ENCODE data around the gene AFP. TPM values are rescaled to one million over a fixed set of nuclear protein-coding genes. Genes with fewer than 3 reads are reported as not detected.
"Not testable (repeated sequence)": the region's sequence is repeated elsewhere in the genome, so short reads cannot be mapped to it uniquely, and the experiment has no call there.

Gene AFP
- not detected for total RNA-seq

DNA sequence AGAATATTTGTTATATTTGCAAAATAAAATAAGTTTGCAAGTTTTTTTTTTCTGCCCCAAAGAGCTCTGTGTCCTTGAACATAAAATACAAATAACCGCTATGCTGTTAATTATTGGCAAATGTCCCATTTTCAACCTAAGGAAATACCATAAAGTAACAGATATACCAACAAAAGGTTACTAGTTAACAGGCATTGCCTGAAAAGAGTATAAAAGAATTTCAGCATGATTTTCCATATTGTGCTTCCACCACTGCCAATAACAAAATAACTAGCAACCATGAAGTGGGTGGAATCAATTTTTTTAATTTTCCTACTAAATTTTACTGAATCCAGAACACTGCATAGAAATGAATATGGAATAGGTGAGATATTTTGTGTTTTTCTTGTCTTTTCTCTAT lies at the start of gene AFP:
Gene AFP, plus strand, starts transcription at position 238 of the 400 bp plus-strand sequence. Its CDS starts 42 bp downstream, at position 280.
- no peak for DNase-seq
- H3K27ac Mint-ChIP-seq: no peak within 1 kb of the TSS
- ChIA-PET POLR2A (no interaction called here), CTCF (no interaction called here)
- peaks cover 4% of the 10 kb centered on the region for H3K27me3 Mint-ChIP-seq (ENCODE audit: low read depth)
- H3K36me3 Mint-ChIP-seq (ENCODE audit: low read depth): no peaks in the 10 kb centered on the region
- H3K4me3 Mint-ChIP-seq: no peak within 1 kb of the TSS
- H3K4me1 Mint-ChIP-seq (ENCODE audit: low read depth): no peaks in the 10 kb centered on the region
- no peaks in the 10 kb centered on the region for H3K9me3 Mint-ChIP-seq (ENCODE audit: insufficient read depth)
- ATAC-seq: no peak

- H3K4me1 Mint-ChIP-seq (ENCODE audit: low read depth): no peaks in the 10 kb centered on the region
- H3K9me3 Mint-ChIP-seq (ENCODE audit: insufficient read depth): no peaks in the 10 kb centered on the region
- ATAC-seq (no peak), DNase-seq (no peak)
- no peak overlapping the region for H3K27ac Mint-ChIP-seq
- no peaks in the 10 kb centered on the region for H3K36me3 Mint-ChIP-seq (ENCODE audit: low read depth)
- CTCF ChIA-PET: no interaction called here
- H3K27me3 Mint-ChIP-seq (ENCODE audit: low read depth): no peaks in the 10 kb centered on the region
- no peak overlapping the region for H3K4me3 Mint-ChIP-seq
- POLR2A ChIA-PET: no interaction called here
Observed at GRCh38 chr4:73387552-73387951, 48.5 kb upstream of the AFP start.

DNA sequence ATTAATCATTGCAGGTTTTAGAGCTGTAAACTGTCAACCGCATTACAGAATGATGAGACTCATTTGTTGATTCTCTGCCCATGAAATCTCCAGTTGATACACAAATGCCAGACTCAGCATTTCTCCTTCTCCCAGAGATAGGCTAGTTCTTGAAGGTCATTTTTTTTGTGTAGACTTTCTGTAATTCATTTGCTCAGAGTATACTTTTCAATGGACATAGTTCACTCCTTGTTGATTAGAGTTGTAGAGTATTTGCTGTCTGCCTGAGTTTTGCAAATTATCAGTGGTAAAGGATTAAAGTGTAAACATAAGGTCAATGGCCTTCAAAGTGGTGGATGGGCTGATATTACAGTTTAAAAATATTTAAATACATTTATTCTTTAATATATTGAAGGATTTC lies 47.1 kb upstream of the AFP start:
- ChIA-PET POLR2A (no interaction called here), CTCF (no interaction called here)
- Mint-ChIP-seq H3K36me3 (ENCODE audit: low read depth) (no peaks in the 10 kb centered on the region), H3K27ac (no peak overlapping the region), H3K4me3 (no peak overlapping the region), H3K4me1 (ENCODE audit: low read depth) (no peaks in the 10 kb centered on the region), H3K27me3 (ENCODE audit: low read depth) (no peaks in the 10 kb centered on the region), H3K9me3 (ENCODE audit: insufficient read depth) (no peaks in the 10 kb centered on the region)
- no peak for ATAC-seq
- no peak for DNase-seq

- ATAC-seq; CTCF ChIA-PET; H3K9me3 Mint-ChIP-seq (ENCODE audit: insufficient read depth); DNase-seq; H3K36me3 Mint-ChIP-seq (ENCODE audit: low read depth); H3K4me1 Mint-ChIP-seq (ENCODE audit: low read depth); H3K27ac Mint-ChIP-seq; POLR2A ChIA-PET; H3K27me3 Mint-ChIP-seq (ENCODE audit: low read depth); H3K4me3 Mint-ChIP-seq: not testable (repeated sequence)
Observed at GRCh38 chr4:73389663-73390062, 46.4 kb upstream of the AFP start.

DNA sequence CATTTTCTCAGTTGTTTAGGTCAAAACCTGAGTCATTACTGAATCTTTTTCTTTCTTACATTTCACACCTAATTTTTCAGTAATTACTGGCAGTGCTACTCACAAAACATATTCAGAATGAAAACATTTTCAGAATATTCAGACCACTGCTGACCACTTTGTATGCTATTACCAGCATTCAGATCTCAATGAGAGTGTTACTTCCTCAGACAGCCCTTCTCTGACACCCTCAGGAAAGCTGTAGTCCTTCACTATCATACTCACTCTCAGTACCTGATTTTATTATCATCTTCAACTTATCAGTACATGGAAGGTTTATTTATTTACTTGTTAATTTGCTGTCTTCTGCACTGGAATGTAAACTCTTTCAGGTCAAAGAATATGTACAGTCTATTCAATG lies 44.2 kb upstream of the AFP start:
- no peak for ATAC-seq
- no peak overlapping the region for H3K27ac Mint-ChIP-seq

DNA sequence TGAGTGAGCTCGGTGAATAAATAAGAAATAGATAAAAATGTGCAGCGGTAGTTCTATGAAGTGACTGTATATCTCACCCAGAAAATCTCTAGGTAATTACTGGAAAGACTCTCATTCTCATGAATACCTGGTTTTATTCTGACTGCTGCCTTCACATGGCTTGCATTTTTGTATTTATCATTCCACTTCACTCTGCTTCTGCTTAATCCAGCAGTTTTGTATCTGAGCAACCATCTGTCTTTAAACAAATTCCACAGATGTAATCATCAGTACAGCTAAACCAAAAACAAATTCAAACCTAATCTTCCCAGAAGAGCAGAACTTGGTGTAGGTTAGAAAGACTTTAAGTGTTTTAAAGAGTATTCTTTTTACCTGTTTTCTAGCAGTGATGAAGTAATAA lies 43.1 kb upstream of the AFP start:
- ChIA-PET CTCF (no interaction called here), POLR2A (no interaction called here)
- Mint-ChIP-seq H3K27ac (no peak overlapping the region), H3K4me3 (no peak overlapping the region), H3K36me3 (ENCODE audit: low read depth) (no peaks in the 10 kb centered on the region), H3K27me3 (ENCODE audit: low read depth) (peaks cover 2% of the 10 kb centered on the region), H3K9me3 (ENCODE audit: insufficient read depth) (no peaks in the 10 kb centered on the region), H3K4me1 (ENCODE audit: low read depth) (no peaks in the 10 kb centered on the region)
- ATAC-seq: no peak
- no peak for DNase-seq

More for the DNA sequence above, 44.2 kb upstream of the AFP start:
- H3K9me3 Mint-ChIP-seq (ENCODE audit: insufficient read depth): no peaks in the 10 kb centered on the region
- POLR2A ChIA-PET: no interaction called here
- no peak for DNase-seq
- H3K4me3 Mint-ChIP-seq: no peak overlapping the region
- CTCF ChIA-PET: no interaction called here
- peaks cover 2% of the 10 kb centered on the region for H3K27me3 Mint-ChIP-seq (ENCODE audit: low read depth)
- no peaks in the 10 kb centered on the region for H3K4me1 Mint-ChIP-seq (ENCODE audit: low read depth)
- H3K36me3 Mint-ChIP-seq (ENCODE audit: low read depth): no peaks in the 10 kb centered on the region

GRCh38 chr4:73396304-73396703 lies 39.7 kb upstream of the AFP start:
- H3K4me3 Mint-ChIP-seq: no peak overlapping the region
- H3K36me3 Mint-ChIP-seq (ENCODE audit: low read depth): no peaks in the 10 kb centered on the region
- H3K27me3 Mint-ChIP-seq (ENCODE audit: low read depth): peaks cover 6% of the 10 kb centered on the region
- ChIA-PET CTCF (no interaction called here), POLR2A (no interaction called here)
- no peak for ATAC-seq
- H3K9me3 Mint-ChIP-seq (ENCODE audit: insufficient read depth): no peaks in the 10 kb centered on the region
- no peaks in the 10 kb centered on the region for H3K4me1 Mint-ChIP-seq (ENCODE audit: low read depth)
- no peak for DNase-seq
- no peak overlapping the region for H3K27ac Mint-ChIP-seq

- CTCF ChIA-PET: no interaction called here
Observed at GRCh38 chr4:73396993-73397972, 38.7 kb upstream of the AFP start.

GRCh38 chr4:73401412-73401811 lies 34.6 kb upstream of the AFP start:
- H3K4me1 Mint-ChIP-seq (ENCODE audit: low read depth): no peaks in the 10 kb centered on the region
- DNase-seq (no peak), ATAC-seq (no peak)
- POLR2A ChIA-PET: no interaction called here
- no peak overlapping the region for H3K27ac Mint-ChIP-seq
- no peak overlapping the region for H3K4me3 Mint-ChIP-seq
- H3K9me3 Mint-ChIP-seq (ENCODE audit: insufficient read depth): no peaks in the 10 kb centered on the region
- CTCF ChIA-PET: no interaction called here
- H3K27me3 Mint-ChIP-seq (ENCODE audit: low read depth): peaks cover 3% of the 10 kb centered on the region
- no peaks in the 10 kb centered on the region for H3K36me3 Mint-ChIP-seq (ENCODE audit: low read depth)

More at GRCh38 chr4:73396993-73397972, 38.7 kb upstream of the AFP start:
- ATAC-seq: no peak
- no peak for DNase-seq
- Mint-ChIP-seq H3K9me3 (ENCODE audit: insufficient read depth) (no peaks in the 10 kb centered on the region), H3K27ac (no peak overlapping the region), H3K36me3 (ENCODE audit: low read depth) (no peaks in the 10 kb centered on the region), H3K4me3 (no peak overlapping the region), H3K4me1 (ENCODE audit: low read depth) (no peaks in the 10 kb centered on the region), H3K27me3 (ENCODE audit: low read depth) (peaks cover 6% of the 10 kb centered on the region)
- POLR2A ChIA-PET: no interaction called here

DNA sequence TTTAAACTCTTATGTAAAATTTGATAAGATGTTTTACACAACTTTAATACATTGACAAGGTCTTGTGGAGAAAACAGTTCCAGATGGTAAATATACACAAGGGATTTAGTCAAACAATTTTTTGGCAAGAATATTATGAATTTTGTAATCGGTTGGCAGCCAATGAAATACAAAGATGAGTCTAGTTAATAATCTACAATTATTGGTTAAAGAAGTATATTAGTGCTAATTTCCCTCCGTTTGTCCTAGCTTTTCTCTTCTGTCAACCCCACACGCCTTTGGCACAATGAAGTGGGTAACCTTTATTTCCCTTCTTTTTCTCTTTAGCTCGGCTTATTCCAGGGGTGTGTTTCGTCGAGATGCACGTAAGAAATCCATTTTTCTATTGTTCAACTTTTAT lies 32.0 kb upstream of the AFP start, which contains the start of gene ALB:
Gene ALB, plus strand, starts transcription at position 246 of the 400 bp plus-strand sequence. Its CDS starts 41 bp downstream, at position 287.
- CTCF ChIA-PET: no interaction called here
- no peak within 1 kb of the TSS for H3K27ac Mint-ChIP-seq
- no peak for DNase-seq
- no peak for ATAC-seq
- H3K4me3 Mint-ChIP-seq: no peak within 1 kb of the TSS
- H3K9me3 Mint-ChIP-seq (ENCODE audit: insufficient read depth): no peaks in the 10 kb centered on the region
- no peaks in the 10 kb centered on the region for H3K4me1 Mint-ChIP-seq (ENCODE audit: low read depth)
- H3K27me3 Mint-ChIP-seq (ENCODE audit: low read depth): peaks cover 3% of the 10 kb centered on the region
- H3K36me3 Mint-ChIP-seq (ENCODE audit: low read depth): no peaks in the 10 kb centered on the region
- POLR2A ChIA-PET: no interaction called here

DNA sequence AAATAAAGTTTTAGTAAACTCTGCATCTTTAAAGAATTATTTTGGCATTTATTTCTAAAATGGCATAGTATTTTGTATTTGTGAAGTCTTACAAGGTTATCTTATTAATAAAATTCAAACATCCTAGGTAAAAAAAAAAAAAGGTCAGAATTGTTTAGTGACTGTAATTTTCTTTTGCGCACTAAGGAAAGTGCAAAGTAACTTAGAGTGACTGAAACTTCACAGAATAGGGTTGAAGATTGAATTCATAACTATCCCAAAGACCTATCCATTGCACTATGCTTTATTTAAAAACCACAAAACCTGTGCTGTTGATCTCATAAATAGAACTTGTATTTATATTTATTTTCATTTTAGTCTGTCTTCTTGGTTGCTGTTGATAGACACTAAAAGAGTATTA lies 31.6 kb upstream of the AFP start:
- Mint-ChIP-seq H3K36me3 (ENCODE audit: low read depth) (no peaks in the 10 kb centered on the region), H3K27me3 (ENCODE audit: low read depth) (peaks cover 3% of the 10 kb centered on the region), H3K27ac (no peak overlapping the region), H3K9me3 (ENCODE audit: insufficient read depth) (no peaks in the 10 kb centered on the region), H3K4me3 (no peak overlapping the region), H3K4me1 (ENCODE audit: low read depth) (no peaks in the 10 kb centered on the region)
- CTCF ChIA-PET: no interaction called here
- ATAC-seq (no peak), DNase-seq (no peak)
- POLR2A ChIA-PET: no interaction called here

- no peaks in the 10 kb centered on the region for H3K9me3 Mint-ChIP-seq (ENCODE audit: insufficient read depth)
- H3K4me3 Mint-ChIP-seq: no peak overlapping the region
- DNase-seq: no peak
- no peaks in the 10 kb centered on the region for H3K4me1 Mint-ChIP-seq (ENCODE audit: low read depth)
- no peak overlapping the region for H3K27ac Mint-ChIP-seq
- no peaks in the 10 kb centered on the region for H3K36me3 Mint-ChIP-seq (ENCODE audit: low read depth)
- POLR2A ChIA-PET: no interaction called here
- peaks cover 2% of the 10 kb centered on the region for H3K27me3 Mint-ChIP-seq (ENCODE audit: low read depth)
- no peak for ATAC-seq
- CTCF ChIA-PET: no interaction called here
Observed at GRCh38 chr4:73405138-73405537, 30.9 kb upstream of the AFP start.

- DNase-seq: no peak
- H3K9me3 Mint-ChIP-seq (ENCODE audit: insufficient read depth): no peaks in the 10 kb centered on the region
- ChIA-PET POLR2A (no interaction called here), CTCF (no interaction called here)
- H3K4me1 Mint-ChIP-seq (ENCODE audit: low read depth): no peaks in the 10 kb centered on the region
- H3K36me3 Mint-ChIP-seq (ENCODE audit: low read depth): no peaks in the 10 kb centered on the region
- ATAC-seq: no peak
- no peaks in the 10 kb centered on the region for H3K27me3 Mint-ChIP-seq (ENCODE audit: low read depth)
- H3K4me3 Mint-ChIP-seq: no peak overlapping the region
- no peak overlapping the region for H3K27ac Mint-ChIP-seq
Observed at GRCh38 chr4:73406548-73406875, 29.5 kb upstream of the AFP start.
